GM12874 (cell line): Measurements from ENCODE around the gene PRR29.
A peak's percentile ranks its signal among the peaks of the same experiment; 100 is the strongest.

Experiments used
- TF ChIP-seq, protein P1 (sequence below): IDR thresholded peaks from 2 replicates; pipeline ENCODE4 v1.5.1; 2011; ENCODE audit warnings: low read depth, mild to moderate bottlenecking, control low read depth, low read length, moderate library complexity; ENCODE audit not compliant: insufficient read depth

Gene PRR29

DNA sequence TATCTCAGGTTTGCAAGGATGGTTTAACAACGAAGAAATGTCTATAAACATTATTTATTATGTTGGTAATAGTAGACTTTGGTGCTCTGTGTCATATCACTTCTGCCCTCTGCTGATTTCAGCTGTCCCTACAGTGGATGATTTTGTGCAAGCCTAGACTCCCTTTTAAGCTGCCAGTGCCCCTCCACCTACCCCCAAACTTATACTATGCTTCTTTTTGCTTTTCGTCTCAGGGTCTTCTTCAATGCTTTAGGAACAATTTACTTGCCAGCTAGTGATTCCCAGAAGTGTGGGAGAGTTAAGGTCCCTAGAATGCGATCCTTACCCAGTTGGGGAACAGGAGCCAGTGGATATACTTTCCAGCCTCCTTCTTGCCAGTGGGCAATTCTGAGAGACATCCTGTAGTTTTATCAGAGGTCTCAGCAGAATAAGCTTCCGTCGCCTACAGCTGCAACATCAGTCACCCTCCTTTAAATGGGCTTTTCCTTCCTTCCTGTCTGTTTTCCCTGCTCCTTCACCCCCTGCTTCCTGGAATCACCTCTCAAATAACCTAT is 18.2 kb downstream of the PRR29 start:
- TF ChIP-seq, protein P1, sequence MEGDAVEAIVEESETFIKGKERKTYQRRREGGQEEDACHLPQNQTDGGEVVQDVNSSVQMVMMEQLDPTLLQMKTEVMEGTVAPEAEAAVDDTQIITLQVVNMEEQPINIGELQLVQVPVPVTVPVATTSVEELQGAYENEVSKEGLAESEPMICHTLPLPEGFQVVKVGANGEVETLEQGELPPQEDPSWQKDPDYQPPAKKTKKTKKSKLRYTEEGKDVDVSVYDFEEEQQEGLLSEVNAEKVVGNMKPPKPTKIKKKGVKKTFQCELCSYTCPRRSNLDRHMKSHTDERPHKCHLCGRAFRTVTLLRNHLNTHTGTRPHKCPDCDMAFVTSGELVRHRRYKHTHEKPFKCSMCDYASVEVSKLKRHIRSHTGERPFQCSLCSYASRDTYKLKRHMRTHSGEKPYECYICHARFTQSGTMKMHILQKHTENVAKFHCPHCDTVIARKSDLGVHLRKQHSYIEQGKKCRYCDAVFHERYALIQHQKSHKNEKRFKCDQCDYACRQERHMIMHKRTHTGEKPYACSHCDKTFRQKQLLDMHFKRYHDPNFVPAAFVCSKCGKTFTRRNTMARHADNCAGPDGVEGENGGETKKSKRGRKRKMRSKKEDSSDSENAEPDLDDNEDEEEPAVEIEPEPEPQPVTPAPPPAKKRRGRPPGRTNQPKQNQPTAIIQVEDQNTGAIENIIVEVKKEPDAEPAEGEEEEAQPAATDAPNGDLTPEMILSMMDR, result peak; percentile 25; the same call in 1 of the 2 replicates

- TF ChIP-seq, protein P1, result no peak
Measured at GRCh38 chr17:64016974-64017373, 18.8 kb downstream of the PRR29 start.

DNA sequence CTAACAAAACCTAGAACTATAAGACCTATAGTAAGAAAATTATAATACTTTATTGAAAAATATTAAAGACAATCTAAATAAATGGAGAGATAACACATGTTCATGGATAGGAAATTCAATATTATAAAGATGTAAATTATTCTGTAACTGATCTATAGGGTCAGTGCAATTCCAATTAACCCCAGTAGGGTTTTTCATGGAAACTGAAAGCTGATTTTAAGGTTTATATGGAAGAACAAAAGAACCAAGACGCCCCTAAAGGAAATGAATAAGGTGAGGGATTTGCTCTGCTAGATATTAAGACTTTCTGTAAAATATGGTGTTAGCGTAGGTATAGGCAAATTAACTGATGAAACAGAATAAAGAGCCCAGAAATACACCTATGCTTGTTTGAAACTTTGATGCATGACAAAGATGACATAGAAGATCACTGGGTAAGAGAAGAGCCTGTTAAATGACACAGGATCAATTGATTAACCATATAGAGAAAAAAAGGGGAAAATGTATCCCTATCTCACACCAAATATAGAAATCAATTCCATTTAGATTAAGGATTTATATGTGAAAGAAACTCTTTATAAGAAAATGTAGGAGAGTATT is 19.3 kb downstream of the PRR29 start:
- TF ChIP-seq, protein P1, result peak; percentile 22; the same call in 1 of the 2 replicates

DNA sequence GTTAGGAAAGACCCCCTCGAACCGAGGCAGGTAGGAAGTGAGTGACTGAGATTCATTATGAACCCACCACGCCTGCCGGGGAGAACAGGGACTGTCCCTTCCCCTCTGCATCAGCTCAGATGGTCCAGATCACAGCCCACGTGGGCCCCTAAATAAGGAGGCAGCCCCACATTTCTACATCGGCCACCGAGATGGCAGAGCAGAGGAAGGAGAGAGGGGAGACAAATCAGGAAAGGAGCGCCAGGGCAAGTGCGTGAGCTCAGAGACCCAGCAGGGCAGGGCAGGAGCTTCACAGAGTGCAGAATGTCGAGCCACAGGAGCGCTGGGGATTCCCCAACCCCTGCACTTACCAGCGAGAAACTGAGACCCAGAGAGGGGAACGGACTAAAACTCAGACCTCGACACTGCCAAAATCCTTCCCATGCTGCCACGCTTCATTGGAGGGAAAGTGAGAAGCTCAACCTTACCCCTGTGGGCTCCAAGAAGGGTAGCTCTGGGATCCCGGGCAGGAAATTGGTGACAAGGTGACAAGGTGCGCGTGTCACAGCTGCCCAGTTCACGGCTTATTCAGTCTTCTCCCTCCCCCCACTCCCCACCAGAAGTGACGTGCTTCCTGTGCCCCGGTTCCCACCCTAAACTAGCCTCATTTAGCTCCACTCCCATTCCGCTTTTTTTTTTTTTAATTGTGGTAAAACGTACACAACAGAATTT is 22.1 kb downstream of the PRR29 start, which contains the start of gene ICAM2:
TSS of gene ICAM2 (minus strand) at position 578 of the 711 bp plus-strand sequence. CDS start 13,942 bp downstream, outside the sequence.
- TF ChIP-seq, protein P1, result no peak

DNA sequence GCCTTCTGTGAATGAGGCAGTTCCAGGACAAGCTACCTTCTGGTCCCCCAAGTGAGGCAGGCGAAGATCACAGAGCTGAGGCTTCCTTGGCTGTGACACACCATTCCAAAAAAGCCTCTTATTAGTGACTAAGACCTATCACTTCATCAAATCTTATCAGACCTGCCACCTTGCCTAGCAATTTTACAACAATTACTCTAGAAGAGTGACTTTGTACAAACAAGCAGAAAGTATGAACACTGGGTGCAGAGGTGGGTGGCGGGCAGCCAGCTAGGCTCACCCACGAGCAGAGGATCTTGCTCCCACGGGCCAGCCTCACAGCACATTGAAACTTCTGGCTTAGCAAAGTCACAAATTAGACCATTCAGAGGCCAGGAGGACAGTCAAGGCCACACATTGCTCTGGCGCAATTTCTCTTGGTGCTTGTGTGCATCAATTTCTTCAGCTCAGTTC is 24.5 kb downstream of the PRR29 start:
- TF ChIP-seq, protein P1, result no peak

- TF ChIP-seq, protein P1, result no peak
Measured at GRCh38 chr17:64024215-64024654, 26.1 kb downstream of the PRR29 start.

- TF ChIP-seq, protein P1, result no peak
Measured at GRCh38 chr17:64024781-64025731, 26.9 kb downstream of the PRR29 start.
